ENCODE results near the gene ADGRF1. TPM values are rescaled to one million over a fixed set of nuclear protein-coding genes. Genes with fewer than 3 reads are reported as not detected.
A peak's percentile ranks its signal among the peaks of the same experiment; 100 is the strongest.

Gene ADGRF1
- polyA plus RNA-seq, 1 experiment, result not detected

DNA sequence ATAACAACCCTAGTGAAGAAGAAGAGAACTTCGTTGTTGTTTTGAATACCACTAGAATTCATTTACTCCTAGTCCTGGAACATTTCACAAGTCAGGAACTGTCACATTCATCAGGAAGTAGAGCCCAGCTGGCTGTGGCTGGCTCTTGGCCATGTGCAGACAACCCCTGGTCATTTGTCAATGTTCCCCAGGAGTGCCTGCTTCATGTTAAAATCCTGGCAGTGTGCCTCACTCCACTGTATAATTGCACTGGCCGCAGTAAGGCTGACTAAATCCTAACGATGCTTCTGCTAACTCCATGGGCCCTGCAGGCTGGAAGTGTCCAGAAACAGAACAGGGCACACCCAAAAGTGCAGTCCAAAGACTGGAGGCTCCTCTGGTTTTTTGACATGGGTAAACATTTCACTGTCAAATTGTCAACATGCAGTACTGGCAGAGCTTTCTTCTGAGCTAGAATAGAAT is 41.5 kb upstream of the ADGRF1 start:
- ChIA-PET CTCF (interaction anchor here (1.7 to 1.8 kb wide), 2 partner anchors 12 to 226 kb away, joined by 6 to 9 read pairs; partner anchors contain the start of gene TNFRSF21), POLR2A (no interaction called here)
- peaks cover 7% of the 10 kb centered on the region for H3K27me3 ChIP-seq (ENCODE audit: control insufficient read depth, insufficient read depth, low read length)

DNA sequence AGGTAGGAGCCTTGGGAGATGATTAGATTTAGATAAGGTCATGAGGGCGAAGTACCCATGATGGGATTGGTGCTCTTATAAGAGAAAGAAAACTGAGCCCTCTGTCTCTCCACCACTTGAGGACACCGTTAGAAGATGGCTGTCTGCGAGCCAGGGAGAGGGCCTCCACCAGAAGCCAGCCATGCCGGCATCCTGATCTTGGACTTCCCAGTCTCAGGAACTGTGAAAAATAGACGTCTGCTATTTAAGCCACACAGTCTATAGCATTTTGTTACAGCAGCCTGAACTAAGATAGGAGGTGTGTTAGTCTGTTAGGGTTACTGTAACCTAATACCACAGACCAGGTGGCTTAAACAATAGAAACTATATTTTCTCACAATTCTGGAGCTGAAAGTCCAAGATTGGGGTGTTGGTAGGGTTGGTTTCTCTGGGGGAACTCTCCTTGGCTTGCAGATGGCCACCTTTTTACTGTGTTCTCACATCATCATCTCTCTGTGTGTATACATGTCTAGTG is 38.0 kb upstream of the ADGRF1 start:
- ChIA-PET CTCF (no interaction called here), POLR2A (no interaction called here)
- DNase-seq (ENCODE audit: low read depth), result no peak
- no peak overlapping the region for H3K4me3 ChIP-seq (ENCODE audit: low read depth, low read length)
- TF ChIP-seq, protein P1, sequence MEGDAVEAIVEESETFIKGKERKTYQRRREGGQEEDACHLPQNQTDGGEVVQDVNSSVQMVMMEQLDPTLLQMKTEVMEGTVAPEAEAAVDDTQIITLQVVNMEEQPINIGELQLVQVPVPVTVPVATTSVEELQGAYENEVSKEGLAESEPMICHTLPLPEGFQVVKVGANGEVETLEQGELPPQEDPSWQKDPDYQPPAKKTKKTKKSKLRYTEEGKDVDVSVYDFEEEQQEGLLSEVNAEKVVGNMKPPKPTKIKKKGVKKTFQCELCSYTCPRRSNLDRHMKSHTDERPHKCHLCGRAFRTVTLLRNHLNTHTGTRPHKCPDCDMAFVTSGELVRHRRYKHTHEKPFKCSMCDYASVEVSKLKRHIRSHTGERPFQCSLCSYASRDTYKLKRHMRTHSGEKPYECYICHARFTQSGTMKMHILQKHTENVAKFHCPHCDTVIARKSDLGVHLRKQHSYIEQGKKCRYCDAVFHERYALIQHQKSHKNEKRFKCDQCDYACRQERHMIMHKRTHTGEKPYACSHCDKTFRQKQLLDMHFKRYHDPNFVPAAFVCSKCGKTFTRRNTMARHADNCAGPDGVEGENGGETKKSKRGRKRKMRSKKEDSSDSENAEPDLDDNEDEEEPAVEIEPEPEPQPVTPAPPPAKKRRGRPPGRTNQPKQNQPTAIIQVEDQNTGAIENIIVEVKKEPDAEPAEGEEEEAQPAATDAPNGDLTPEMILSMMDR (IDR thresholded peaks at IDR 0.05; ENCODE audit: insufficient read depth, low read depth, low read length), result no peak
- no peaks in the 10 kb centered on the region for H3K36me3 ChIP-seq (ENCODE audit: control insufficient read depth, insufficient read depth, low read length)
- H3K27me3 ChIP-seq (ENCODE audit: control insufficient read depth, insufficient read depth, low read length), result peaks cover 12% of the 10 kb centered on the region

More for the DNA sequence above, 41.5 kb upstream of the ADGRF1 start:
- TF ChIP-seq, protein P1 (IDR thresholded peaks at IDR 0.05; ENCODE audit: insufficient read depth, low read depth, low read length), result no peak
- H3K4me3 ChIP-seq (ENCODE audit: low read depth, low read length), result no peak overlapping the region
- peak; percentile 10 for DNase-seq (ENCODE audit: low read depth)
- H3K36me3 ChIP-seq (ENCODE audit: control insufficient read depth, insufficient read depth, low read length), result no peaks in the 10 kb centered on the region

DNA sequence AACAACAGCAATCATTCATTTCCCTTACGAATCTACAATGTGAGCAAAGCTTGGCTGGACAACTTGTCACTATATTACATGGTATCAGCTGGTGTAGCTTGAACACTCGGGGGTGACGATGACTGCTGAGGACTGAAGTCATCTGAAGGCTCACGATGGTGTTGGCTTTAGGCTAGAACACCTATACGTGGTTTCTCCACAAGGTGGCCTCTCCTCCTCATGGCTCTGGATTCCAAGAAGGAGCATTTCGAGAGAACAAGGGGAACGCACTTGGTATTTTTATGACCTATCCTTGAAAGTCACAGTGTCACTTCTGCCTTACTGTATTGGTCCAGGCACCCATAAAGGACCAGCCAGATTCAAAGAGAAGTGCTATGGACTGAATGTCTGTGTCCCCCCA is 37.5 kb upstream of the ADGRF1 start:
- no peak for DNase-seq (ENCODE audit: low read depth)
- ChIA-PET POLR2A (no interaction called here), CTCF (interaction anchor here (2.0 kb wide), 1 partner anchor 13 kb away, joined by 5 read pairs; no protein-coding TSS in a partner anchor)
- TF ChIP-seq, protein P1 (IDR thresholded peaks at IDR 0.05; ENCODE audit: insufficient read depth, low read depth, low read length), result 0 out of 2 replicates have a peak, but pooled peaks have one; percentile 12
- Histone ChIP-seq H3K4me3 (ENCODE audit: low read depth, low read length) (no peak overlapping the region), H3K36me3 (ENCODE audit: control insufficient read depth, insufficient read depth, low read length) (no peaks in the 10 kb centered on the region), H3K27me3 (ENCODE audit: control insufficient read depth, insufficient read depth, low read length) (peaks cover 12% of the 10 kb centered on the region)

DNA sequence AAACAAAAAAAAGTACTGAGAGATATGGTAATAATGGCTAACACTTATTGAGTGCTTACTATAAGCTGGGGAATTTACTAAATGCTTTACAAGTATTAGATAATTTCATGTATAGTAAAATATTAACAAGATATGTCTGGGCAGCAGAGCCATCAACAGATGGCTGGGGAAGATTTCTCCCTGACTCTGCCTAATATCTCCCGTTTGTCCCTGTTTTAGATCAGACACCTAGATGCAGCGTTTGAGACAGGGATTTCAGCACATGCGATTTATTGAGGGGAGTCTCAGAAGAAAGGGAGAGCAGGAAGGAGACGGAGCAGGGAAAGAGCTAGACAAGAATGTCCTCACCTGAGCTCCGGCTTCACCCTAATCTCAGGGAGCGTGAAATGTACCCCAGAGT is 36.9 kb upstream of the ADGRF1 start:
- peaks cover 11% of the 10 kb centered on the region for H3K27me3 ChIP-seq (ENCODE audit: control insufficient read depth, insufficient read depth, low read length)
- ChIA-PET POLR2A (no interaction called here), CTCF (interaction anchor here (1.1 to 2.0 kb wide), 3 partner anchors 14 to 231 kb away, joined by 4 to 5 read pairs (median 5); partner anchors contain the start of gene TNFRSF21)

More for the DNA sequence above, 36.9 kb upstream of the ADGRF1 start:
- Histone ChIP-seq H3K4me3 (ENCODE audit: low read depth, low read length) (no peak overlapping the region), H3K36me3 (ENCODE audit: control insufficient read depth, insufficient read depth, low read length) (no peaks in the 10 kb centered on the region)
- TF ChIP-seq, protein P1 (IDR thresholded peaks at IDR 0.05; ENCODE audit: insufficient read depth, low read depth, low read length), result no peak
- no peak for DNase-seq (ENCODE audit: low read depth)
